ENCODE results near the gene CC2D2A. TPM values are rescaled to one million over a fixed set of nuclear protein-coding genes. Genes with fewer than 3 reads are reported as not detected.
"Not testable (repeated sequence)": the region's sequence is repeated elsewhere in the genome, so short reads cannot be mapped to it uniquely, and the experiment has no call there.

The CC2D2A gene
- total RNA-seq, 1 experiment from 2014 or later = 10.1 TPM

DNA sequence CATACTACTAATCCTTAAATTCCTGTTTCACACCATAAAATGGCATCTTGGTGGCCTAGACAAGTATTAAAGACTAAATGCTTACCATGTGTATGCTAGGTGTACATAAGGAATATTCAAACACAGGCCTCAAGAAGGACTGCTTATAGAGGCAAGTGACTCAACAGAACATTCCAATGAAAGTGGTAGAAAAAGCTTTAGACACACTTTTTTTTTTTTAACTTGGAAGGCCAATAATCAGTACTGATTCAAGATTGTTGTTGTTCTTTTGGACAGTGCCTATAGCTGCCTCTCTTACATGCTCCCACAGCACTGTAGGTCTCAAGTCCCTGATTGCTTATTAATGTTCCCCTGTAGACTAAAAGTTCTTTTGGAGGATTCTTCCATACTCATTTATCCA is 107.8 kb downstream of the CC2D2A start:
- DNase-seq = no peak
- H3K4me1 ChIP-seq = peaks cover 9% of the 10 kb centered on the region; the same call in 1 of the 2 replicates

DNA sequence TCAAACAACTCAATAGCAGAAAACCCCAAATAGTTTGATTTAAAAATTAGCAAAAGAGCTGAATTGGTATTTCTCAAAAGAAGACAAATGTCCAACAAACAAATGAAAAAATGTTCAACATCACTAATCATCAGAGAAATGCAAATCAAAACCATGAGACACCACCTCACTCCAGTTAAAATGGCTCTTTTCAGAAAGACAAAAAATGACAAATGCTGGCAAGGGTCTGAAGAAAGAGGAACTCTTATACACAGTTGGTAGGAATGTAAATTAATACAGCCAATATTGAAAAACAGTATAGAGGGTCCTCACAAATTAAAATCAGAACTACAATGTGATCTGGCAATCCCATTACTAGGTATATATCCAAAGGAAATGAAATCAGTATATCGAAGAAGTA is 115.1 kb downstream of the CC2D2A start:
- no peak for DNase-seq
- Histone ChIP-seq H3K27ac (no peak overlapping the region), H3K4me1 (peaks cover 7% of the 10 kb centered on the region; the same call in 1 of the 2 replicates), H3K9me3 (replicated peaks) (0 out of 2 replicates have a peak, but pooled peaks cover 4% of the 10 kb centered on the region), H3K4me3 (no peak overlapping the region), H3K27me3 (no peaks in the 10 kb centered on the region), H3K36me3 (peaks cover 6% of the 10 kb centered on the region)

More for the DNA sequence above, 107.8 kb downstream of the CC2D2A start:
- Histone ChIP-seq H3K4me3 (no peak overlapping the region), H3K9me3 (replicated peaks) (no peaks in the 10 kb centered on the region), H3K27ac (no peak overlapping the region), H3K27me3 (no peaks in the 10 kb centered on the region), H3K36me3 (peaks cover 2% of the 10 kb centered on the region; the same call in 1 of the 2 replicates)

DNA sequence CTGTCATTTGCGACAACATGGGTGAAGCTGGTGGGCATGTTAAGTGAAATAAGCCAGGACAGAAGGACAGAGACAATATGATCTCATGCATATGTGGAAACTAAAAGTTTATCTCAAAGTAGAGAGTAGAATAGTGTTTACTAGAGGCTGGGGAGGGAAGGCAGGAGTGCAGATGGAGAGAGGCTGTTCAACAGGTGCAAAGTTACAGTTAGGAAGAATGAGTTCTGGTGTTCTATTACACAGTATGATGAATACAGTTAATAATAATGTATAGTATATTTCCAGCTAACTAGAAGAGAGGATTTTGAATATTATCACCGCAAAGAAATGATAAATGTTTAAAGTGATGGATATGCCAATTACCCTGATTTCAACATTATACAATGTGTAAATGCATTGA is 115.6 kb downstream of the CC2D2A start:
- peak in 1 of 2 experiments; percentile 24 for DNase-seq
- Histone ChIP-seq H3K9me3 (replicated peaks) (0 out of 2 replicates have a peak, but pooled peaks cover 4% of the 10 kb centered on the region), H3K4me1 (peaks cover 7% of the 10 kb centered on the region; the same call in 1 of the 2 replicates), H3K4me3 (no peak overlapping the region), H3K27ac (no peak overlapping the region), H3K27me3 (no peaks in the 10 kb centered on the region), H3K36me3 (peaks cover 6% of the 10 kb centered on the region)

DNA sequence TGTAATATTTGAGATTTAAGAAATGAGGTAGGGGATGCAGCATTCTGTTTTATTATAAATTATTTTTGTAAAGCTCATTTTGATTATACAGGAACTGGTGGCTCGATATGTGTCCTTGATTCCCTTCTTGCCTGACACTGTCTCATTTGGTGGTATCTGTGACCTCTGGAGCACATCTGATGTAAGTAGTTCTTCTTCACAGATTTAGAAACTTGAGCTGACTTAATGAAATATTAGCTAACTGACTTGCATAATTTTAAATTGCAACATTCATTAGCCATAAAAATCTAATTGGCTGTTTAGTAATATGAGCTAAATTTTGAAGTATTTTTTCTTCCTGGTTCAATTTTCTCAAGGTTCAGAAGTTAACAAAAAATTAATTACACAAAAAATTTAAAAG is 116.4 kb downstream of the CC2D2A start:
- Histone ChIP-seq H3K4me1 (peaks cover 7% of the 10 kb centered on the region; the same call in 1 of the 2 replicates), H3K27ac (no peak overlapping the region), H3K27me3 (no peaks in the 10 kb centered on the region), H3K36me3 (peaks cover 4% of the 10 kb centered on the region; the same call in 1 of the 2 replicates), H3K4me3 (no peak overlapping the region), H3K9me3 (replicated peaks) (0 out of 2 replicates have a peak, but pooled peaks cover 4% of the 10 kb centered on the region)
- no peak for DNase-seq

DNA sequence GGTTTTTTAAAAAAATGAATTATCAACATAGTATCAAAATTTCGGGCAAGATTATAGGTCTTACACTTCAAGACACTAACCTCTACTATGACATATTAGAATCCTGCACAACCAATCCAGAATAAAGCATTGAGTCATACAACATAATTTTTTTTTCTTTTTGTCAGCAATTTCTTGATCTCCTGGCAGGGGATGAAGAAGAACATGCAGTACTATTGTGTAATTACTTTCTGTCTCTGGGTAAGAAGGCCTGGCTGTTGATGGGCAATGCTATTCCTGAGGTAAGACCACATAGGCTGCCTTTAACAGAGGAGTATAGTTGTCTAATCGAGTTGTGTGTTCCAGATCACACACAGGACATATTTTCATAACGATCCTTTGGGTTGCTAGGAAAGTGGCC is 118.0 kb downstream of the CC2D2A start:
- DNase-seq = no peak
- Histone ChIP-seq H3K36me3 (peaks cover 4% of the 10 kb centered on the region; the same call in 1 of the 2 replicates), H3K9me3 (replicated peaks) (0 out of 2 replicates have a peak, but pooled peaks cover 4% of the 10 kb centered on the region), H3K27me3 (no peaks in the 10 kb centered on the region), H3K4me1 (no peaks in the 10 kb centered on the region), H3K27ac (no peak overlapping the region), H3K4me3 (no peak overlapping the region)

DNA sequence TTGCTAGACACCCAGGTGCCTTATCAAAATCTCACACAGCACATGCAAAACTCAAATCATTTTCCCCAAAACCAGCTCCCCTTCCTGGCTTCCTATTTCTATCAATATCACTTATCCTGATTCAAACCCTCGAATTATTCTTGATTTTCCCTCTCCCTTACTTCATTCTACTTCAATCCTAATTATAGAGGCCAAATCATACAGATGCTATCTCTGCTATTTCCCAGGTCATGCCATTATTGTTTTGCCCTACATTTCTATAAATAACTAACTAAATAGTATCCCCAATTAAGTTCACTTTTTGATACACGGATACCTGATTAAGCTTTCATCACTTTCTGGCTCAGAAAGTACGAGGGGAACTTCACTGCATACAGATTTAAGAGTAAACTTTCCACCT is 123.1 kb downstream of the CC2D2A start:
- H3K27ac ChIP-seq = no peak overlapping the region
- DNase-seq = no peak
- H3K4me1 ChIP-seq = no peaks in the 10 kb centered on the region
- H3K9me3 ChIP-seq (replicated peaks) = no peaks in the 10 kb centered on the region
- no peaks in the 10 kb centered on the region for H3K27me3 ChIP-seq
- 0 out of 2 replicates have a peak, but pooled peaks cover 3% of the 10 kb centered on the region for H3K36me3 ChIP-seq
- no peak overlapping the region for H3K4me3 ChIP-seq

DNA sequence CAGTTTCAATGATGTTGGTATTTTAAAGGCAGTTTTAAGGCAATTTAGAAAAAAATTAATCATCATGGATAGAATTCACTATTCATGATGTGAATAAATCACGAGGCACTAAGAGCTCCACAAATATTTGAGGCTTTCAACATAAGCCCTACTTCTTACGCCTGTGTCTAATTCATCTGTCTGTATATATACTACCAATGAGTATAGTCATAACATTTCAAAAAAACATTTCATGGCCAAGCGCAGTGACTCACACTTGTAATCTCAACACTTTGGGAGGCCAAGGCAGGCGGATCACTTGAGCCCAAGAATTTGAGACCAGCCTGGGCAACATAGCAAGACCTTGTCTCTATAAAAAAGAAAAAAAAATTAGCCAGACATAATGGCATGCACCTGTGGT is 129.0 kb downstream of the CC2D2A start:
- H3K27ac ChIP-seq = no peak overlapping the region
- H3K9me3 ChIP-seq (replicated peaks) = no peaks in the 10 kb centered on the region; the same call in 1 of the 2 replicates
- DNase-seq = no peak
- no peaks in the 10 kb centered on the region for H3K4me1 ChIP-seq
- no peaks in the 10 kb centered on the region for H3K27me3 ChIP-seq
- H3K4me3 ChIP-seq = no peak overlapping the region
- peaks cover 19% of the 10 kb centered on the region for H3K36me3 ChIP-seq

DNA sequence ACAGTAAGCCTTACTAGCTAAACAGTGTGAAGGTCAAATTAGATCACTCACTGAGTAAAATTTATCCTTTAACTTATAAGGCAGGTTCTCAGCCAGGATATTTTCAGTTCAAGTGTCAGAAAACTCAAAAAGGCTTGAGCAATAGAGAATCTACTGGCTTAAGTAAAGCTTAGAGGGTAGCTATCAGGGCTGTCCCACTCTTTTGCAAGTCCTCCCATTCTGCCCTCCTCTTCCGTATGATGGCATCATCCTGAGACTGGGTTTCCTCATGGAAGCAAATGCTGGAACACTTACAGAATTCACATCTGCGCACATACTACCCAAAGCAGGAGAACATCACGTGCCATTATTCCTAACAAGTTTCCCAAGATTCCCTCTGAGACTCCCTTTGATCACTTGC is 130.5 kb downstream of the CC2D2A start:
- H3K4me3 ChIP-seq = no peak overlapping the region
- no peaks in the 10 kb centered on the region for H3K4me1 ChIP-seq
- H3K9me3 ChIP-seq (replicated peaks) = no peaks in the 10 kb centered on the region; the same call in 1 of the 2 replicates
- no peak overlapping the region for H3K27ac ChIP-seq
- H3K36me3 ChIP-seq = peaks cover 29% of the 10 kb centered on the region
- no peak for DNase-seq
- H3K27me3 ChIP-seq = no peaks in the 10 kb centered on the region

DNA sequence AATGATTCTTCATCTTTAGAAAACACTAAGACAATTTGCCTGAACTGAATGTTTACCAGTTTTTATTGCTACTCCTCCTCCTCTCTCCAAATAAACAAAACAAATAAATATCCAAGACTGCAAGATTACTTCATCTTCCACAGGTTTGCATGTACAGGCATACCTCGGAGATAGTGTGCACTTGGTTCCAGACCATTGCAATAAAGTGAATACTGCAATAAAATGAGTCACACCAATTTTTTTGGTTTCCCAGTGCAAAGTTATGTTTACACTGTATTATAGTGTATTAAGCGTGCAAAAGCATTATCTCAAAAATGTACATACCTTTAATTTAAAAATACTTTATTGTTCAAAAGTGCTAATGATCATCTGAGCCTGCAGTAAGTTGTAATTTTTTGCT is 132.2 kb downstream of the CC2D2A start:
- no peaks in the 10 kb centered on the region for H3K4me1 ChIP-seq
- no peak for DNase-seq
- no peaks in the 10 kb centered on the region for H3K27me3 ChIP-seq
- H3K27ac ChIP-seq = no peak overlapping the region
- no peaks in the 10 kb centered on the region; the same call in 1 of the 2 replicates for H3K9me3 ChIP-seq (replicated peaks)
- no peak overlapping the region for H3K4me3 ChIP-seq
- peaks cover 37% of the 10 kb centered on the region for H3K36me3 ChIP-seq

DNA sequence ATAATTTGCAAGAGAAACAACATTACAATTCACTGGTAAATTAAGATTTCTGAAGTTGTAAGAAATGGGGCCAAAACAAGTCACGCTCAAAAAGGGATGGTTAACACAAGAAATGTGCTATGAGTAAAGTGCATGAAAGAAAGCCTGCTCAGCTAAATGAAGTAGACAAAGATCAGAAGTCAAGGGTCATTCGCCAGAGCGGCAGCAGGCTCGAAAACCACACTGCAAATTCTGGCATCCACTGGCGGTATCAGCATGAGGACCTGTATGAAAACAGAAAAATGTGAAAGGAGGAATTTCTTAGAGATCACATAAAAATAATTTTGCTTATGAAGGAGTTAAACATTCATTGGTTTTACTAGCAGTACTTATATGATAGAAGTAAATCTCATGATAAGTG is 135.9 kb downstream of the CC2D2A start:
- Histone ChIP-seq H3K27ac (no peak overlapping the region), H3K4me1 (no peaks in the 10 kb centered on the region), H3K9me3 (replicated peaks) (no peaks in the 10 kb centered on the region; the same call in 1 of the 2 replicates), H3K36me3 (peaks cover 37% of the 10 kb centered on the region), H3K27me3 (no peaks in the 10 kb centered on the region), H3K4me3 (no peak overlapping the region)
- DNase-seq = no peak

DNA sequence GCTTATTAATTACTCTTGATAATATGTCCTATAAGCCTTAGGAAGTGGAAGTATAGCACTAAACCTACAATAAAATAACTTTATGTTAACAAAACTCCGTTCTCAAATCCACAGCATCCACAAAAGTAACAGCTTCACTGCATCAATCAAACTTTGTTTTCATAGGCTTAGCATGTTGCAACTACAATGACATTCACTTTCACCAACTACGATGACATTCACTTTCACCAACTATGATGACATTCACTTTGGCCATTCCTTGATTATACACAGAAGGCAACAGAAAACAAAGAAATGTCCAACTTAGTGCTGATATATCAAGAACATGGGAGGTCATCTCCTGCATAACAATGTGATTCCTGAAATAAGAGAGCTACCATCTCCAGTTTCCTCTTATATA is 141.2 kb downstream of the CC2D2A start:
- DNase-seq = no peak
- H3K9me3 ChIP-seq (replicated peaks) = 0 out of 2 replicates have a peak, but pooled peaks cover 3% of the 10 kb centered on the region

DNA sequence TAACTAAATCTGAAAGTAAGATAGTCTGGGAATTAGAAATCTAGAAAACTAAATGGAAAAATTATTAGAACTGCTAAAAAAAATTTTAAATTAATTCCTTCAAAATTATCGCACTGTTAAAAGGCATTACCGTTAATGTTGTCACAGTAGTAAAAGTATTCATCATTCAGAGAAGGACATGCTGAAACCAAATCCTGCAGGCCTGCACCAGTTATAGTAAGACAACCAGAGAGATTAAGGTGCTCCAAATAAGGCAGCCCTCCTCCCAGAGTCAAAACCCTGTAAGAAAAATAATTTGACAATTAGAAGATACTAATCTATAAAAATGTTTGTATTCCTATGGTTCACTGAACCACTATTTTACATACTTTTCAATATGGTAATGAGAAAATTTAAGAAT is 142.5 kb downstream of the CC2D2A start:
- peaks cover 40% of the 10 kb centered on the region for H3K36me3 ChIP-seq
- H3K4me3 ChIP-seq = no peak overlapping the region
- H3K9me3 ChIP-seq (replicated peaks) = 0 out of 2 replicates have a peak, but pooled peaks cover 3% of the 10 kb centered on the region
- DNase-seq = no peak
- H3K27me3 ChIP-seq = no peaks in the 10 kb centered on the region
- H3K27ac ChIP-seq = no peak overlapping the region
- no peaks in the 10 kb centered on the region for H3K4me1 ChIP-seq

More for the DNA sequence above, 141.2 kb downstream of the CC2D2A start:
- peaks cover 32% of the 10 kb centered on the region for H3K36me3 ChIP-seq
- H3K27ac ChIP-seq = no peak overlapping the region
- H3K4me3 ChIP-seq = no peak overlapping the region
- H3K27me3 ChIP-seq = no peaks in the 10 kb centered on the region
- no peaks in the 10 kb centered on the region for H3K4me1 ChIP-seq

DNA sequence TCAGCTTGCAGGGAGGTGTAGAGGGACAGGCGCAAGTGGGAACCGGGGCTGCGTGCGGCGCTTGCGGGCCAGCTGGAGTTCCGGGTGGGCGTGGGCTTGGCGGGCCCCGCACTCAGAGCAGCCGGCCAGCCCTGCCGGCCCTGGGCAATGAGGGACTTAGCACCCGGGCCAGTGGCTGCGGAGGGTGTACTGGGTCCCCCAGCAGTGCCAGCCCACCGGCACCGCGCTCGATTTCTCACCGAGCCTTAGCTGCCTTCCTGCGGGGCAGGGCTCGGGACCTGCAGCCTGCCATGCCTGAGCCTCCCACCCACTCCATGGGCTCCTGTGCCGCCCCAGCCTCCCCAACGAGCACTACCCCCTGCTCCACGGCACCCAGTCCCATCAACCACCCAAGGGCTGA is 145.2 kb downstream of the CC2D2A start:
- H3K27me3 ChIP-seq, H3K4me1 ChIP-seq, DNase-seq, H3K27ac ChIP-seq, H3K4me3 ChIP-seq: not testable (repeated sequence)
- Histone ChIP-seq H3K36me3 (peaks cover 58% of the 10 kb centered on the region), H3K9me3 (replicated peaks) (peaks cover 12% of the 10 kb centered on the region; the same call in 1 of the 2 replicates)

DNA sequence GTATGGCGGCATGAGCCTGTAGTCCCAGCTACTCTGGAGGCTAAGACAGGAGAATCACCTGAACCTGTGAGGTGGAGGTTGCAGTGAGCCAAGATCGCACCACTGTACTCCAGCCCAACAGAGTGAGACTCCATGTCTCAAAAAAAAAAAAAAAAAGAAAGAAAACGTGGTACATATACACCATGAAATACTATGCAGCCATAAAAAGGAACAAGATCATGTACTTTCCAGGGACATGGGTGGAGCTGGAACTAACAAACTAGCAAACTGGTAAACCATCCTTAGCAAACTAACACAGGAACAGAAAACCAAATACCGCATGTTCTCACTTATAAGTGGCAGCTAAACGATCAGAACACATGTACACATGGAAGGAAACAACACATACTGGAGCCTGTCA is 147.7 kb downstream of the CC2D2A start:
- H3K27ac ChIP-seq, H3K27me3 ChIP-seq, DNase-seq, H3K4me1 ChIP-seq, H3K4me3 ChIP-seq: not testable (repeated sequence)
- Histone ChIP-seq H3K36me3 (peaks cover 67% of the 10 kb centered on the region), H3K9me3 (replicated peaks) (peaks cover 12% of the 10 kb centered on the region; the same call in 1 of the 2 replicates)

DNA sequence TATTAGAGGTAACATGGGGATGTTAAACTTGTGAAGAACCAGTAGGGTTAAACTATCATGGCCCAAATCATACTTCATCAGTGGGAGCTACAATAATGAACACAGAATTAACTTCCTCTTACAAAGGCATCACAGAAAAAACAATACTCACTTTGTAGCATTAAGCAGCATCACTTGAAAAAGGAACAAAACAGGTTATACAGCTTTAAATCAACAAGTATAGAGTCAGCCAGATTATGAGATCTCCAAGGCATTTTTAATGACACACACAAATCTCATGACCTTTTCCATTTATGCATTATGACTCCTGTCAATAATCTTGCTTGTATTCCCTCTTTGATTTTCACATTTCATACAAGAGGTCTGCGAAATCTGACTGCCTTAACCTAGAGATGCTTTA is 167.1 kb downstream of the CC2D2A start:
- H3K9me3 ChIP-seq (replicated peaks) = no peaks in the 10 kb centered on the region
- H3K27me3 ChIP-seq = 0 out of 2 replicates have a peak, but pooled peaks cover 2% of the 10 kb centered on the region
- no peak overlapping the region for H3K27ac ChIP-seq
- no peaks in the 10 kb centered on the region for H3K4me1 ChIP-seq
- DNase-seq = no peak
- H3K4me3 ChIP-seq = no peak overlapping the region
- peaks cover 88% of the 10 kb centered on the region for H3K36me3 ChIP-seq

DNA sequence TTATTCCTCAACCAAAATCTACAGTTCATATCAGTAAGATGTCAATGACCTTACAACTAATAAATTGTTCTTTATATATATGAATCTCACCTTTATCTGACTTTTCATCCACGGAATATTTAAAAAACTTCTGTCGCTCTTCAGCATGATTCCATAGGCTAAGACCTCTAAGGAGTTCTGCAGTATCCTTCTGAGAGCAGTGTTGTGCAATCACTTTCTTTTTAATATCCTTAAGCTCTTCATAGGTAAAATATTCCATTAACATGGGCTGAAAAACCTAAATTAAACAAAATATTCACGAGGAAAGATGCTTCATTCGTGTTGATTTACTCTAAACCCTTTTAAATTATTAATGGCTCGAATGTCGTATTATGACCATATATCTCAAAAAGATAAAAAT is 168.7 kb downstream of the CC2D2A start:
- Histone ChIP-seq H3K36me3 (peaks cover 72% of the 10 kb centered on the region), H3K4me3 (no peak overlapping the region), H3K27me3 (0 out of 2 replicates have a peak, but pooled peaks cover 2% of the 10 kb centered on the region), H3K27ac (no peak overlapping the region), H3K9me3 (replicated peaks) (no peaks in the 10 kb centered on the region), H3K4me1 (no peaks in the 10 kb centered on the region)
- no peak for DNase-seq
